Measurements from ENCODE around the gene SLC25A21.
"Not testable (repeated sequence)": the region's sequence is repeated elsewhere in the genome, so short reads cannot be mapped to it uniquely, and the experiment has no call there.

SLC25A21 gene

GRCh38 chr14:36869125-36869524 is 303.3 kb downstream of the SLC25A21 start:
- DNase-seq (ENCODE audit: low read depth in 2 of 2) = no peak

GRCh38 chr14:36866867-36867266 is 305.5 kb downstream of the SLC25A21 start:
- DNase-seq (ENCODE audit: low read depth in 2 of 2) = no peak

GRCh38 chr14:36863271-36863670 is 309.1 kb downstream of the SLC25A21 start:
- no peak for DNase-seq (ENCODE audit: low read depth in 2 of 2)

- DNase-seq (ENCODE audit: low read depth in 2 of 2) = not testable (repeated sequence)
These were observed 310.2 kb downstream of the SLC25A21 start for GRCh38 chr14:36862237-36862636.

- DNase-seq (ENCODE audit: low read depth in 2 of 2) = no peak
These were observed 311.6 kb downstream of the SLC25A21 start for GRCh38 chr14:36860831-36861230.

GRCh38 chr14:36859119-36859518 is 313.3 kb downstream of the SLC25A21 start:
- DNase-seq (ENCODE audit: low read depth in 2 of 2) = no peak

- DNase-seq (ENCODE audit: low read depth in 2 of 2) = no peak
These were observed 314.5 kb downstream of the SLC25A21 start for GRCh38 chr14:36857842-36858445.

- no peak for DNase-seq (ENCODE audit: low read depth in 2 of 2)
These were observed 315.3 kb downstream of the SLC25A21 start for GRCh38 chr14:36857136-36857535.

GRCh38 chr14:36856095-36856878 is 316.1 kb downstream of the SLC25A21 start:
- no peak for DNase-seq (ENCODE audit: low read depth in 2 of 2)

- DNase-seq (ENCODE audit: low read depth in 2 of 2) = no peak
These were observed 317.0 kb downstream of the SLC25A21 start for GRCh38 chr14:36855396-36855795.

GRCh38 chr14:36852981-36853691 is 319.3 kb downstream of the SLC25A21 start:
- no peak for DNase-seq (ENCODE audit: low read depth in 2 of 2)

GRCh38 chr14:36848213-36848612 is 324.2 kb downstream of the SLC25A21 start:
- DNase-seq (ENCODE audit: low read depth in 2 of 2) = no peak

GRCh38 chr14:36847366-36847765 is 325.0 kb downstream of the SLC25A21 start:
- no peak for DNase-seq (ENCODE audit: low read depth in 2 of 2)

- no peak for DNase-seq (ENCODE audit: low read depth in 2 of 2)
These were observed 326.9 kb downstream of the SLC25A21 start for GRCh38 chr14:36845356-36846012.

- no peak for DNase-seq (ENCODE audit: low read depth in 2 of 2)
These were observed 327.8 kb downstream of the SLC25A21 start for GRCh38 chr14:36844443-36845195.

- DNase-seq (ENCODE audit: low read depth in 2 of 2) = no peak
These were observed 329.0 kb downstream of the SLC25A21 start for GRCh38 chr14:36843410-36843809.

GRCh38 chr14:36835128-36835527 is 337.3 kb downstream of the SLC25A21 start:
- DNase-seq (ENCODE audit: low read depth in 2 of 2) = no peak

GRCh38 chr14:36834293-36834692 is 338.1 kb downstream of the SLC25A21 start:
- no peak for DNase-seq (ENCODE audit: low read depth in 2 of 2)

- DNase-seq (ENCODE audit: low read depth in 2 of 2) = no peak
These were observed 342.9 kb downstream of the SLC25A21 start for GRCh38 chr14:36829547-36829946.

- no peak for DNase-seq (ENCODE audit: low read depth in 2 of 2)
These were observed 344.5 kb downstream of the SLC25A21 start for GRCh38 chr14:36827861-36828260.

- no peak for DNase-seq (ENCODE audit: low read depth in 2 of 2)
These were observed 345.8 kb downstream of the SLC25A21 start for GRCh38 chr14:36826614-36827013.

All from stimulated activated CD8-positive, alpha-beta memory T cell treated with anti-CD3 and anti-CD28 coated beads, Interleukin-7, amount 100 ng/mL, for 4 hours (primary cell).